NCI-H82 treated with DMSO at 0.1 percent for 48 hours (cell line): ENCODE measurements around the gene EPHA5.
"Not testable (repeated sequence)": the region's sequence is repeated elsewhere in the genome, so short reads cannot be mapped to it uniquely, and the experiment has no call there.

Source experiments
- DNase-seq: peaks from one replicate; lab custom pipeline; 2025; ENCODE audit not compliant: unreplicated experiment; lab: John Stamatoyannopoulos, UW

EPHA5 gene

GRCh38 chr4:65386927-65387326 is 283.4 kb downstream of the EPHA5 start:
- no peak for DNase-seq

- DNase-seq = no peak
Observed at GRCh38 chr4:65383589-65384305, 286.5 kb downstream of the EPHA5 start.

GRCh38 chr4:65381648-65382047 is 288.6 kb downstream of the EPHA5 start:
- DNase-seq = no peak

- DNase-seq = no peak
Observed at GRCh38 chr4:65370709-65371108, 299.6 kb downstream of the EPHA5 start.

GRCh38 chr4:65367306-65367705 is 303.0 kb downstream of the EPHA5 start:
- no peak for DNase-seq

GRCh38 chr4:65358914-65359313 is 311.4 kb downstream of the EPHA5 start:
- DNase-seq = no peak

- DNase-seq = no peak
Observed at GRCh38 chr4:65353098-65353497, 317.2 kb downstream of the EPHA5 start.

- no peak for DNase-seq
Observed at GRCh38 chr4:65344278-65344825, 325.9 kb downstream of the EPHA5 start.

- no peak for DNase-seq
Observed at GRCh38 chr4:65343342-65343741, 326.9 kb downstream of the EPHA5 start.

- DNase-seq = no peak
Observed at GRCh38 chr4:65341557-65341956, 328.7 kb downstream of the EPHA5 start.

GRCh38 chr4:65340382-65341109 is 329.7 kb downstream of the EPHA5 start:
- DNase-seq = no peak

GRCh38 chr4:65337371-65337770 is 332.9 kb downstream of the EPHA5 start:
- no peak for DNase-seq

- DNase-seq = no peak
Observed at GRCh38 chr4:65336465-65336864, 333.8 kb downstream of the EPHA5 start.

GRCh38 chr4:65316534-65316933 is 353.8 kb downstream of the EPHA5 start:
- DNase-seq = no peak

GRCh38 chr4:65311120-65311519 is 359.2 kb downstream of the EPHA5 start:
- no peak for DNase-seq

GRCh38 chr4:65310586-65310985 is 359.7 kb downstream of the EPHA5 start:
- no peak for DNase-seq

GRCh38 chr4:65308626-65309025 is 361.7 kb downstream of the EPHA5 start:
- DNase-seq = not testable (repeated sequence)

GRCh38 chr4:65302145-65302544 is 368.1 kb downstream of the EPHA5 start:
- no peak for DNase-seq

- DNase-seq = no peak
Observed at GRCh38 chr4:65296246-65296645, 374.0 kb downstream of the EPHA5 start.

- DNase-seq = no peak
Observed at GRCh38 chr4:65287071-65287470, 383.2 kb downstream of the EPHA5 start.
